GM18502 (cell line): Measurements from ENCODE around the gene CEP57.
"Not testable (repeated sequence)": the region's sequence is repeated elsewhere in the genome, so short reads cannot be mapped to it uniquely, and the experiment has no call there.

Experiments
- ATAC-seq: cut with Tn5 transposase; IDR thresholded peaks from one replicate; pipeline ENCODE4 v1.9.1; 2021; ENCODE audit warnings: mild to moderate bottlenecking; ENCODE audit not compliant: unreplicated experiment, poor library complexity

CEP57 gene

GRCh38 chr11:95850137-95850536 lies 59.8 kb downstream of the CEP57 start:
- ATAC-seq = no peak

- no peak for ATAC-seq
Observed at GRCh38 chr11:95853138-95853537, 62.8 kb downstream of the CEP57 start.

DNA sequence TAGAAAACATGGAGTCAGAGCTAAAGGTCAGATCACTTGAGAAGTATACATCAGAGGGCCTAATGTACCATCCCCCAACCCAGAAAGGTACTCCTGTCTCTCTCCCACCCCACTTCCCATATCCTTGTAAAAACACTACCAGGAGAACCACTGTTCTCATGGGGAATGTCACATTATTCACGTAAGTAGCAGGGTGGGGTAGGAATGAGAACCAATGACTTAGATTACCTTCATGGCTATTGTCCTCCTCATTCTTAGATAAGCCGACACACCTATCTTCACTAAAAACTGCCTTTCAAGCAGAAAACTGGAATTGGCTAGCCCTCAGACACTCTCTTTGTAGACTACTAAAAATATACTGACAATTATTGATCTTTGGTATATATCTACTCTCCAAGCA lies 63.6 kb downstream of the CEP57 start:
- ATAC-seq = no peak

GRCh38 chr11:95854362-95854761 lies 64.1 kb downstream of the CEP57 start:
- not testable (repeated sequence) for ATAC-seq

DNA sequence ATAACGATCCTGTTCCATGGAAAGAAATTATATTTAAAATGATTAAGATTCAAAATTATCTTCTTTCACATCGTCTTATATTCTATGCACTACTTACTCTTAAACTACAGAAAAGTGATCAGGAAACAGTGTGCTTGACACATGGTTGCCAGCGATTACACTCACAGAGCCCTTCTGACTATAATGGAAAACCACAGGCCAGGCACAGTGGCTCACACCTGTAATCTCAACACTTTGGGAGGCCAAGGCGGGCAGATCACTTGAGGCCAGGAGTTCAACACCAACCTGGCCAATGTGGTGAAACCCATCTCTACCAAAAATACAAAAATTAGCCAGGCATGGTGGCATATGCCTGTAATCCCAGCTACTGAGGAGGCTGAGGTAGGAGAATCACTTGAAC lies 69.7 kb downstream of the CEP57 start:
- not testable (repeated sequence) for ATAC-seq

GRCh38 chr11:95863486-95864140 lies 73.3 kb downstream of the CEP57 start:
- no peak for ATAC-seq

DNA sequence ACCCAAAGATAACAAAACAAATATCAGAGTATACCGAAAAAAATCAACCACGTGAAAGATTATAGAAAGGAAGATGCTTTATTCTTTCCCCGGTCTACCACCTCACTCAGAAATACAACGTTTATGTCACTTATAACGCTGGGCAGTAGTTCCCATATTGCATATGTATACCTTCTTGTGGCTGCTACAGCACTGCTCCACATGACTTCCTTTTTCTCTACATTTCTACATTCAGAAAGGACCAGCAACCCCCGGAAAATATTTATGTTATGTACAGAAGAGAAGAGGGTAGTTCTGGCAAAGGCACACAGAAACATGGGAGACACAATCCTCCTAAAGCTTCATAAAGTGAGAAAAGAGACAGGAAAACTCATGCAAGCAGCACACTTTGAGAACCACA lies 76.8 kb downstream of the CEP57 start:
- ATAC-seq = no peak

GRCh38 chr11:95870877-95871276 lies 80.6 kb downstream of the CEP57 start:
- not testable (repeated sequence) for ATAC-seq

DNA sequence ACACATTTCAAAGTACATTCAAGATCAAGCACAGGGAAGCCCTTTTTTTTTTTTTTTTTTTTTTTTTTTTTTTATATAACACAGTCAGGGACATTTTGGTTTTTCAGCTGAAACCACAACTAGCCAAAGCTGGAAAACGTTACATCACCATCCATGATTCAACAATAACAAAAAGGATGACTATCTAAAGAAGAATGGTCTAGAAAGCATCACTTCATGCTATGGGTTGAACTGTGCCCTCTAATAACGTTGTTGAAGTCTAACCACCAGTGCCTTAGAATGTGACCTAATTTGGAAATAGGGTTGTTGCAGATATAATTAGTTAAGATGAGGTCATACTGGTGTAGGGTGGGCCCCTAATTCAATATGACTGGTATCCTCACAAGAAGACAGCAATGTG lies 87.0 kb downstream of the CEP57 start:
- ATAC-seq = no peak
